ENCODE data around the gene ANGPTL2.

The ANGPTL2 gene

GRCh38 chr9:127124792-127125191 is 2.4 kb upstream of the ANGPTL2 start:
- TF ChIP-seq POLR2A (IDR thresholded peaks at IDR 0.05; ENCODE audit: low read length) (no peak), GATA1 (IDR thresholded peaks at IDR 0.05; ENCODE audit: low read depth, low read length) (no peak)
- no peak for DNase-seq

GRCh38 chr9:127124111-127124531 is 1.7 kb upstream of the ANGPTL2 start:
- DNase-seq, result no peak
- TF ChIP-seq GATA1 (IDR thresholded peaks at IDR 0.05; ENCODE audit: low read depth, low read length), result no peak
- TF ChIP-seq POLR2A (IDR thresholded peaks at IDR 0.05; ENCODE audit: low read length), result no peak

GRCh38 chr9:127123064-127123890 is 842 bp upstream of the ANGPTL2 start:
- no peak for DNase-seq
- TF ChIP-seq POLR2A (IDR thresholded peaks at IDR 0.05; ENCODE audit: low read length), result no peak
- TF ChIP-seq GATA1 (IDR thresholded peaks at IDR 0.05; ENCODE audit: low read depth, low read length), result no peak

- DNase-seq, result no peak
- TF ChIP-seq POLR2A (IDR thresholded peaks at IDR 0.05; ENCODE audit: low read length) (no peak), GATA1 (IDR thresholded peaks at IDR 0.05; ENCODE audit: low read depth, low read length) (no peak)
These were observed 733 bp downstream of the ANGPTL2 start for GRCh38 chr9:127121628-127122175.

- TF ChIP-seq GATA1 (IDR thresholded peaks at IDR 0.05; ENCODE audit: low read depth, low read length) (no peak), POLR2A (IDR thresholded peaks at IDR 0.05; ENCODE audit: low read length) (no peak)
- no peak for DNase-seq
These were observed 3.1 kb downstream of the ANGPTL2 start for GRCh38 chr9:127119320-127119709.

- no peak for DNase-seq
- TF ChIP-seq POLR2A (IDR thresholded peaks at IDR 0.05; ENCODE audit: low read length), result no peak
- TF ChIP-seq GATA1 (IDR thresholded peaks at IDR 0.05; ENCODE audit: low read depth, low read length), result no peak
These were observed 3.7 kb downstream of the ANGPTL2 start for GRCh38 chr9:127118597-127119319.

- TF ChIP-seq GATA1 (IDR thresholded peaks at IDR 0.05; ENCODE audit: low read depth, low read length), result no peak
- no peak for TF ChIP-seq POLR2A (IDR thresholded peaks at IDR 0.05; ENCODE audit: low read length)
- no peak for DNase-seq
These were observed 4.6 kb downstream of the ANGPTL2 start for GRCh38 chr9:127117801-127118200.

GRCh38 chr9:127116957-127117356 is 5.5 kb downstream of the ANGPTL2 start:
- DNase-seq, result no peak
- TF ChIP-seq POLR2A (IDR thresholded peaks at IDR 0.05; ENCODE audit: low read length) (no peak), GATA1 (IDR thresholded peaks at IDR 0.05; ENCODE audit: low read depth, low read length) (no peak)

- DNase-seq, result no peak
These were observed 6.2 kb downstream of the ANGPTL2 start for GRCh38 chr9:127116088-127116726.

GRCh38 chr9:127114606-127115005 is 7.8 kb downstream of the ANGPTL2 start:
- no peak for DNase-seq
- TF ChIP-seq POLR2A (IDR thresholded peaks at IDR 0.05; ENCODE audit: low read length) (no peak), GATA1 (IDR thresholded peaks at IDR 0.05; ENCODE audit: low read depth, low read length) (no peak)

More at GRCh38 chr9:127116088-127116726, 6.2 kb downstream of the ANGPTL2 start:
- TF ChIP-seq POLR2A (IDR thresholded peaks at IDR 0.05; ENCODE audit: low read length) (no peak), GATA1 (IDR thresholded peaks at IDR 0.05; ENCODE audit: low read depth, low read length) (no peak)

GRCh38 chr9:127113191-127113972 is 9.1 kb downstream of the ANGPTL2 start:
- TF ChIP-seq POLR2A (IDR thresholded peaks at IDR 0.05; ENCODE audit: low read length), result no peak
- TF ChIP-seq GATA1 (IDR thresholded peaks at IDR 0.05; ENCODE audit: low read depth, low read length), result no peak
- DNase-seq, result no peak

- no peak for DNase-seq
- TF ChIP-seq POLR2A (IDR thresholded peaks at IDR 0.05; ENCODE audit: low read length), result no peak
- no peak for TF ChIP-seq GATA1 (IDR thresholded peaks at IDR 0.05; ENCODE audit: low read depth, low read length)
These were observed 9.7 kb downstream of the ANGPTL2 start for GRCh38 chr9:127112735-127113161.

- no peak for TF ChIP-seq POLR2A (IDR thresholded peaks at IDR 0.05; ENCODE audit: low read length)
- no peak for TF ChIP-seq GATA1 (IDR thresholded peaks at IDR 0.05; ENCODE audit: low read depth, low read length)
- no peak for DNase-seq
These were observed 10.4 kb downstream of the ANGPTL2 start for GRCh38 chr9:127112056-127112455.

Measured in erythroblast (primary cell).